Endothelial cell of umbilical vein (primary cell): Measurements from ENCODE around the gene NAGS. TPM values are rescaled to one million over a fixed set of nuclear protein-coding genes. Genes with fewer than 3 reads are reported as not detected.

Experiments
- BruUV-seq: library from RNA; stranded (reverse); fragments of 400-500 nt; replicated peaks from 2 replicates; lab custom pipeline; 2021; lab: Mats Ljungman, UMichigan
- CTCF ChIA-PET: fragments of 300-600, 350-600 bp; sonication (Branson Sonifier 250); formaldehyde crosslinking; loops from one replicate; lab custom pipeline; 2021; ENCODE audit warnings: antibody characterized with exemption, inconsistent platforms; lab: Charles Lee
- POLR2A ChIA-PET: fragments of 300-600, 350-600 bp; sonication (Branson Sonifier 250); formaldehyde crosslinking; loops from one replicate; lab custom pipeline; 2021; ENCODE audit warnings: antibody characterized with exemption, inconsistent platforms; lab: Charles Lee
- DNase-seq: peaks from one replicate; pipeline ENCODE4 v3.0.0-alpha.2; 2011; ENCODE audit warnings: low read depth, low spot score
- FAIRE-seq: peaks from 2 replicates; lab custom pipeline; 2011; peaks lifted over from hg19 to GRCh38; lab: Jason Lieb, UNC
- H2AFZ ChIP-seq: 2 replicates; pipeline ENCODE4 v1.6.0; 2012; ENCODE audit warnings: low read depth, low read length, control low read depth, inconsistent platforms
- H3K27ac ChIP-seq: 2 replicates; pipeline ENCODE4 v1.5.1; 2011; ENCODE audit warnings: low read depth, mild to moderate bottlenecking, control low read depth, low read length, moderate library complexity; ENCODE audit not compliant: insufficient read depth
- H3K27me3 ChIP-seq, 2 experiments: 2 replicates each; pipeline versions ENCODE4 v1.6.0 to v1.6.1; 2011; ENCODE audit warnings: low read length in 2 of 2, mixed read lengths in 1 of 2; ENCODE audit not compliant: control insufficient read depth in 2 of 2, insufficient read depth in 2 of 2
- H3K36me3 ChIP-seq, 2 experiments: 2 replicates in 1 of 2; 3 replicates in 1 of 2; pipeline ENCODE4 v1.5.1; 2011; ENCODE audit warnings: low read length in 2 of 2, mild to moderate bottlenecking in 1 of 2, moderate library complexity in 1 of 2; ENCODE audit not compliant: control insufficient read depth in 2 of 2, insufficient read depth in 2 of 2; ENCODE audit errors: extremely low read depth in 1 of 2
- H3K4me1 ChIP-seq: 3 replicates; pipeline ENCODE4 v1.5.1; 2011; ENCODE audit warnings: mild to moderate bottlenecking, low read length; ENCODE audit not compliant: control insufficient read depth, insufficient read depth; ENCODE audit errors: extremely low read depth
- H3K4me2 ChIP-seq: 2 replicates; pipeline ENCODE4 v1.6.1; 2011; ENCODE audit warnings: low read length, control low read depth, mixed read lengths; ENCODE audit not compliant: insufficient read depth
- H3K4me3 ChIP-seq, 3 experiments: fragments of 200-600 bp in 1 of 3; sonication (generic), shearing (Covaris generic) in 1 of 3; replicated peaks in 1 of 3; 2 replicates each; pipeline ENCODE4 v1.5.1; 2011 to 2016; ENCODE audit warnings: control low read depth in 3 of 3, low read length in 3 of 3, mild to moderate bottlenecking in 2 of 3, inconsistent platforms in 1 of 3, low read depth in 1 of 3, moderate library complexity in 1 of 3; ENCODE audit not compliant: insufficient read depth in 1 of 3
- H3K79me2 ChIP-seq: 2 replicates; pipeline ENCODE4 v1.6.0; 2012; ENCODE audit warnings: low read length, inconsistent platforms; ENCODE audit not compliant: control insufficient read depth, insufficient read depth
- H3K9ac ChIP-seq: replicated peaks from 2 replicates; pipeline ENCODE3; 2011; ENCODE audit warnings: low read length, control low read depth; ENCODE audit not compliant: insufficient read depth; ENCODE audit errors: extremely low read depth
- H3K9me1 ChIP-seq: replicated peaks from 3 replicates; pipeline ENCODE4 v1.6.0; 2011; ENCODE audit warnings: mild to moderate bottlenecking, low read length; ENCODE audit not compliant: control insufficient read depth, insufficient read depth; ENCODE audit errors: extremely low read depth
- H3K9me3 ChIP-seq: replicated peaks from 2 replicates; pipeline ENCODE4 v1.5.1; 2012; ENCODE audit warnings: low read length, inconsistent platforms; ENCODE audit not compliant: control insufficient read depth, insufficient read depth
- H4K20me1 ChIP-seq: replicated peaks from 2 replicates; pipeline ENCODE3; 2011; ENCODE audit warnings: mild to moderate bottlenecking, low read length; ENCODE audit not compliant: control insufficient read depth, insufficient read depth; ENCODE audit errors: extremely low read depth
- EZH2 ChIP-seq: IDR thresholded peaks from 2 replicates; pipeline ENCODE4 v1.6.1; 2012; ENCODE audit warnings: borderline replicate concordance, low read depth, mild to moderate bottlenecking, moderate library complexity, low read length, inconsistent platforms; ENCODE audit not compliant: severe bottlenecking
- FOS ChIP-seq: IDR thresholded peaks from 2 replicates; pipeline ENCODE4 v1.6.1; 2011; ENCODE audit warnings: mild to moderate bottlenecking, low read length, moderate library complexity, borderline replicate concordance; ENCODE audit not compliant: insufficient read depth
- GATA2 ChIP-seq: IDR thresholded peaks from 2 replicates; pipeline ENCODE4 v1.7.0; 2011; ENCODE audit warnings: low read depth, mild to moderate bottlenecking, moderate library complexity, mixed read lengths, low read length; ENCODE audit not compliant: insufficient read length, insufficient read depth
- JUN ChIP-seq: IDR thresholded peaks from 2 replicates; pipeline ENCODE4 v1.6.1; 2011; ENCODE audit warnings: borderline replicate concordance, low read depth; ENCODE audit not compliant: insufficient read length, insufficient read depth
- MYC ChIP-seq: IDR thresholded peaks from one replicate; pipeline ENCODE4 v1.6.1; 2011; ENCODE audit warnings: mild to moderate bottlenecking, low read depth, low read length
- POLR2A ChIP-seq: IDR thresholded peaks from 2 replicates; pipeline ENCODE4 v1.6.1; 2012; ENCODE audit warnings: low read depth, mild to moderate bottlenecking, control low read depth, low read length
- POLR2AphosphoS5 ChIP-seq: IDR thresholded peaks from 2 replicates; pipeline ENCODE4 v1.6.1; 2012; ENCODE audit warnings: low read depth, mild to moderate bottlenecking, control low read depth, low read length, moderate library complexity; ENCODE audit not compliant: insufficient read depth
- dilution Hi-C: fragments of 300-500 bp; cut with MboI; formaldehyde crosslinking; loops from one replicate; pipeline ENCODE4 v1.15.0; 2019; ENCODE audit warnings: low sequenced_read_pairs; ENCODE audit not compliant: extremely low pct_ligation_motif_present
- intact Hi-C: fragments of 100-400 bp; cut with micrococcal nuclease; formaldehyde crosslinking; loops from one replicate; pipeline ENCODE4 v1.10.0; 2022
- polyA plus RNA-seq, 4 experiments: library from polyadenylated mRNA; depleted of rRNA in 3 of 4; stranded (reverse) in 3 of 4; unstranded in 1 of 4; fragments of >200 nt; gene quantifications; 2 replicates each; pipeline versions ENCODE4 v1.2.1 to v1.2.3, GENCODE V29; 2011 to 2012; ENCODE audit warnings: missing spikeins in 1 of 4
- small RNA-seq: library from RNA; depleted of rRNA; stranded (forward); fragments of <200 nt; gene quantifications from one replicate; pipeline ENCODE3, GENCODE V24; 2012; ENCODE audit warnings: low replicate concordance, low read depth; ENCODE audit not compliant: insufficient read depth, insufficient read length
- total RNA-seq: library from RNA; stranded (reverse); gene quantifications from 2 replicates; pipeline ENCODE4 v1.2.3, GENCODE V29; 2021
- TF ChIP-seq, protein P1 (sequence below): IDR thresholded peaks from 2 replicates; pipeline ENCODE4 v1.6.1; 2011; ENCODE audit not compliant: insufficient read depth, insufficient read length
- TF ChIP-seq, protein P2 (sequence below), 2 donors: IDR thresholded peaks; 1 replicate in 1 of 2; 2 replicates in 1 of 2; pipeline ENCODE4 v1.5.1; 2011; ENCODE audit warnings: low read length in 2 of 2, mild to moderate bottlenecking in 2 of 2, moderate library complexity in 2 of 2, control low read depth in 1 of 2, inconsistent platforms in 1 of 2, low read depth in 1 of 2; ENCODE audit not compliant: insufficient read depth in 1 of 2; ENCODE audit errors: extremely low read depth in 1 of 2

The NAGS gene
- total and polyA plus RNA-seq, 2 donors (not counting 3 experiments of a cell fraction or from before 2014, with no cell fraction given) = 3.3 to 6.1 TPM

GRCh38 chr17:44053125-44053872, 48.9 kb downstream of the NAGS start:
- FAIRE-seq (no peak), DNase-seq (no peak)
- POLR2A ChIA-PET = interaction anchor here (0.5 kb wide), 1 partner anchor 11 kb away, joined by 4 read pairs; no protein-coding TSS in a partner anchor
- H3K36me3 ChIP-seq = peaks cover 9 to 33% of the 10 kb centered on the region in 2 experiments
- H3K4me2 ChIP-seq = no peak overlapping the region
- CTCF ChIA-PET = interaction anchor here (0.7 to 1.6 kb wide), 3 partner anchors 12 to 70 kb away, joined by 3 to 4 read pairs (median 3); partner anchors contain the start of gene HDAC5
- H3K4me1 ChIP-seq = no peaks in the 10 kb centered on the region
- H2AFZ ChIP-seq = no peak overlapping the region
- H4K20me1 ChIP-seq = peaks cover 4% of the 10 kb centered on the region
- dilution Hi-C loops = no loop called here
- H3K9me3 ChIP-seq = no peaks in the 10 kb centered on the region
- BruUV-seq = no TSS peak
- intact Hi-C loops = no loop called here
- H3K27me3 ChIP-seq = no peaks in the 10 kb centered on the region
- TF ChIP-seq FOS = no peak
- TF ChIP-seq POLR2A = no peak
- no peak for TF ChIP-seq JUN
- no peak for TF ChIP-seq EZH2
- TF ChIP-seq GATA2 = no peak
- no peak for TF ChIP-seq POLR2AphosphoS5
- TF ChIP-seq, protein P1, sequence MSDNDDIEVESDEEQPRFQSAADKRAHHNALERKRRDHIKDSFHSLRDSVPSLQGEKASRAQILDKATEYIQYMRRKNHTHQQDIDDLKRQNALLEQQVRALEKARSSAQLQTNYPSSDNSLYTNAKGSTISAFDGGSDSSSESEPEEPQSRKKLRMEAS = no peak
- TF ChIP-seq MYC = no peak
- TF ChIP-seq, protein P2, sequence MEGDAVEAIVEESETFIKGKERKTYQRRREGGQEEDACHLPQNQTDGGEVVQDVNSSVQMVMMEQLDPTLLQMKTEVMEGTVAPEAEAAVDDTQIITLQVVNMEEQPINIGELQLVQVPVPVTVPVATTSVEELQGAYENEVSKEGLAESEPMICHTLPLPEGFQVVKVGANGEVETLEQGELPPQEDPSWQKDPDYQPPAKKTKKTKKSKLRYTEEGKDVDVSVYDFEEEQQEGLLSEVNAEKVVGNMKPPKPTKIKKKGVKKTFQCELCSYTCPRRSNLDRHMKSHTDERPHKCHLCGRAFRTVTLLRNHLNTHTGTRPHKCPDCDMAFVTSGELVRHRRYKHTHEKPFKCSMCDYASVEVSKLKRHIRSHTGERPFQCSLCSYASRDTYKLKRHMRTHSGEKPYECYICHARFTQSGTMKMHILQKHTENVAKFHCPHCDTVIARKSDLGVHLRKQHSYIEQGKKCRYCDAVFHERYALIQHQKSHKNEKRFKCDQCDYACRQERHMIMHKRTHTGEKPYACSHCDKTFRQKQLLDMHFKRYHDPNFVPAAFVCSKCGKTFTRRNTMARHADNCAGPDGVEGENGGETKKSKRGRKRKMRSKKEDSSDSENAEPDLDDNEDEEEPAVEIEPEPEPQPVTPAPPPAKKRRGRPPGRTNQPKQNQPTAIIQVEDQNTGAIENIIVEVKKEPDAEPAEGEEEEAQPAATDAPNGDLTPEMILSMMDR (IDR thresholded peaks at IDR 0.05; ENCODE audit: extremely low read depth in 1 of 2, insufficient read depth in 1 of 2, low read depth in 1 of 2, low read length in 2 of 2) = no peak
- H3K9me1 ChIP-seq = no peaks in the 10 kb centered on the region
- peaks cover 78% of the 10 kb centered on the region for H3K79me2 ChIP-seq
- no peak overlapping the region for H3K4me3 ChIP-seq
- no peak overlapping the region for H3K9ac ChIP-seq
- H3K27ac ChIP-seq = no peak overlapping the region

Small RNAs within 50 kb of the gene (small RNA-seq; reads per million reads assigned to genes)
- not detected for gene RF00012

Other genes starting within 250 kb of the NAGS start
- gene SOST, start 245.8 kb upstream of the NAGS start, total RNA-seq = not detected in 2 replicates
- not detected in 2 replicates for gene SOST, start 245.8 kb upstream of the NAGS start, polyA plus RNA-seq
- 51.4 and 57.7 TPM in 2 replicates for gene DUSP3, start 225.6 kb upstream of the NAGS start, total RNA-seq
- gene DUSP3, start 225.6 kb upstream of the NAGS start, polyA plus RNA-seq = 46.8 and 55.2 TPM in 2 replicates
- not detected in 2 replicates for gene CFAP97D1, start 224.2 kb upstream of the NAGS start, total RNA-seq
- not detected in 2 replicates for gene CFAP97D1, start 224.2 kb upstream of the NAGS start, polyA plus RNA-seq
- 10.8 and 11.3 TPM in 2 replicates for gene MPP3, start 171.5 kb upstream of the NAGS start, total RNA-seq
- gene MPP3, start 171.5 kb upstream of the NAGS start, polyA plus RNA-seq = 5.4 and 6.1 TPM in 2 replicates
- gene CD300LG, start 157.4 kb upstream of the NAGS start, total RNA-seq = not detected in 2 replicates
- not detected in 2 replicates for gene CD300LG, start 157.4 kb upstream of the NAGS start, polyA plus RNA-seq
- 1.2 and 1.6 TPM in 2 replicates for gene MPP2, start 97.1 kb upstream of the NAGS start, total RNA-seq
- gene MPP2, start 97.1 kb upstream of the NAGS start, polyA plus RNA-seq = 1.2 and 1.4 TPM in 2 replicates
- gene PPY, start 62.1 kb upstream of the NAGS start, total RNA-seq = not detected in 2 replicates
- gene PPY, start 62.1 kb upstream of the NAGS start, polyA plus RNA-seq = not detected in 2 replicates
- gene PYY, start 50.7 kb upstream of the NAGS start, total RNA-seq = not detected in 2 replicates
- 0.14 TPM in 1 of 2 replicates, not detected in the other for gene PYY, start 50.7 kb upstream of the NAGS start, polyA plus RNA-seq
- gene TMEM101, start 10.3 kb downstream of the NAGS start, total RNA-seq = 29.4 and 30.4 TPM in 2 replicates
- 60.2 and 61.6 TPM in 2 replicates for gene TMEM101, start 10.3 kb downstream of the NAGS start, polyA plus RNA-seq
- gene LSM12, start 62.0 kb downstream of the NAGS start, total RNA-seq = 68.9 and 73.5 TPM in 2 replicates
- 34.3 and 36.5 TPM in 2 replicates for gene LSM12, start 62.0 kb downstream of the NAGS start, polyA plus RNA-seq
- gene G6PC3, start 66.1 kb downstream of the NAGS start, total RNA-seq = 74.1 and 78.4 TPM in 2 replicates
- gene G6PC3, start 66.1 kb downstream of the NAGS start, polyA plus RNA-seq = 194 and 277 TPM in 2 replicates
- gene HDAC5, start 119.0 kb downstream of the NAGS start, total RNA-seq = 40.2 and 40.4 TPM in 2 replicates
- 35.4 and 40.0 TPM in 2 replicates for gene HDAC5, start 119.0 kb downstream of the NAGS start, polyA plus RNA-seq
- gene HROB, start 137.3 kb downstream of the NAGS start, total RNA-seq = 9.0 and 10.1 TPM in 2 replicates
- gene HROB, start 137.3 kb downstream of the NAGS start, polyA plus RNA-seq = 6.9 and 7.0 TPM in 2 replicates
- not detected in 2 replicates for gene ASB16, start 166.1 kb downstream of the NAGS start, total RNA-seq
- not detected in 2 replicates for gene ASB16, start 166.1 kb downstream of the NAGS start, polyA plus RNA-seq
- gene TMUB2, start 182.3 kb downstream of the NAGS start, total RNA-seq = 39.5 and 43.6 TPM in 2 replicates
- gene TMUB2, start 182.3 kb downstream of the NAGS start, polyA plus RNA-seq = 72.5 and 80.0 TPM in 2 replicates
- 82.5 and 102 TPM in 2 replicates for gene ATXN7L3, start 195.3 kb downstream of the NAGS start, total RNA-seq
- gene ATXN7L3, start 195.3 kb downstream of the NAGS start, polyA plus RNA-seq = 50.7 and 61.3 TPM in 2 replicates
- gene UBTF, start 215.1 kb downstream of the NAGS start, total RNA-seq = 74.3 and 84.7 TPM in 2 replicates
- gene UBTF, start 215.1 kb downstream of the NAGS start, polyA plus RNA-seq = 10.8 and 14.7 TPM in 2 replicates